HG03378 (cell line): ENCODE results near the gene RAMP2.
"Not testable (repeated sequence)": the region's sequence is repeated elsewhere in the genome, so short reads cannot be mapped to it uniquely, and the experiment has no call there.

Source experiments
- ATAC-seq: cut with Tn5 transposase; IDR thresholded peaks from one replicate; pipeline ENCODE4 v1.9.1; 2021; ENCODE audit warnings: mild to moderate bottlenecking, moderate library complexity; ENCODE audit not compliant: unreplicated experiment

RAMP2 gene

GRCh38 chr17:42768006-42768405, 7.0 kb downstream of the RAMP2 start:
- ATAC-seq = not testable (repeated sequence)

GRCh38 chr17:42769964-42770363, 8.9 kb downstream of the RAMP2 start:
- not testable (repeated sequence) for ATAC-seq

DNA sequence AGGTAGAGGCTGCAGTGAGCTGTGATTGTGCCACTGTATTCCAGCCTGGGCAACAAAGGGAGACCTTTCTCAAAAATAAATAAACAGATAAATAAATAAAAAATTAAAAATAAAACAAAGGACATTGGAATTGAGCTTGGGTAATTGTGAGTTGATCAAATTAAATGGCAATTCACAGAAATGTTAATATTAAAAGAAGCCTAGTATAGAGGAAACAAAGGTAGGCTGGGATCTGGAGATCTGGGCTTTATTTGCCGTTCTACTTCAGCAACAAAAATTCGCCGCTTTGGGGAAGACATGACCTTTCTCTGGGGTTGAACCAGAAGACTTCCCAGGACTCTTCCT, 11.9 kb downstream of the RAMP2 start:
- no peak for ATAC-seq

GRCh38 chr17:42773290-42774035, 12.4 kb downstream of the RAMP2 start, which contains the start of gene VPS25:
Gene VPS25, plus strand, starts transcription at chr17:42773449. Its CDS starts 27 bp downstream, at chr17:42773476.
- ATAC-seq = no peak

- no peak for ATAC-seq
Observed at GRCh38 chr17:42774066-42774745, 13.2 kb downstream of the RAMP2 start.

DNA sequence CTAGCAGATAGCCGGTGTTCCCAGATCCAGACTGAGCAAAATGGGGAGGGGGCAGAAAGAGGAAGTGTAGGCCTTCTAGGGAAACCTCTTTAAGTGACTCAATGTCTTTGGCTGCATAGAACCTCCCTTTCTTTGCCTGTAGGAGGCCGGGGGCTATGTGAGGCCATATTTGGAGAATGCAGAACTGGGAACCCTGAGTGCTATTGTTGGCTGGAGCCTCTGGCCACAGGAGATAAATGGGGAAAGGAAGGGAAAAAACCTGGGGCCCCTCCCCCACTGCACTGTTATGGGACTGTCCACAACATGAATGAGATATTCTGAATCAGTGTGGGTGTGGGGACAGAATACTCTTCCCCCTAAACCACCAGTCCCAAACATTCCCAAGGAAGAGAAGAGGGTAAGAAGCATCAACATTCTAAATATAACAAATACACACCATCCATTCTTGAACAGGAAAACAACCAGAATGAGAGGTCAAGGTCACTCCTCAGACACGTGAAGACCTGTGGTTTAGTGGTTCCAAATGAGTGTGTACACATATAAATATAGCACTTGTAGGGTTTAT, 14.6 kb downstream of the RAMP2 start:
- no peak for ATAC-seq

DNA sequence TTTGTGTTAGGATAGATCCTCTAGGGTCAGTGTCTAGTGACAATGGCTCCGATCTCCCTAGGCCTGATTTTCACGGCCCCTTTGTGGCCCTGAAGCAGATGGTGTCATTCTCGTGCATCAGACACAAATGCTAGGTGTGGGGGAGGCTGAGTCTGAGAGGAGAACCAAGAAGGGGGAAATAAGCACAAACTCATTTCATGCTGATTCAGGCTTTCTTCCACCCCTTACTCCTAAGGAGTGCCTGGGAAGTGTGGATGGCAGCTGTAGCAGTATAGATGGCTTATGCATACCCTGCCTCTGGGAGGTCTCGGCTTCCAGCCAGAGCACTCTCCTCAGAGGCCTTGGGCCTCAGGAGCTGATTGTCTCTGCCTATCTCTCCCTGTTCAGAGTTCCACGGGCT, 17.5 kb downstream of the RAMP2 start:
- no peak for ATAC-seq

DNA sequence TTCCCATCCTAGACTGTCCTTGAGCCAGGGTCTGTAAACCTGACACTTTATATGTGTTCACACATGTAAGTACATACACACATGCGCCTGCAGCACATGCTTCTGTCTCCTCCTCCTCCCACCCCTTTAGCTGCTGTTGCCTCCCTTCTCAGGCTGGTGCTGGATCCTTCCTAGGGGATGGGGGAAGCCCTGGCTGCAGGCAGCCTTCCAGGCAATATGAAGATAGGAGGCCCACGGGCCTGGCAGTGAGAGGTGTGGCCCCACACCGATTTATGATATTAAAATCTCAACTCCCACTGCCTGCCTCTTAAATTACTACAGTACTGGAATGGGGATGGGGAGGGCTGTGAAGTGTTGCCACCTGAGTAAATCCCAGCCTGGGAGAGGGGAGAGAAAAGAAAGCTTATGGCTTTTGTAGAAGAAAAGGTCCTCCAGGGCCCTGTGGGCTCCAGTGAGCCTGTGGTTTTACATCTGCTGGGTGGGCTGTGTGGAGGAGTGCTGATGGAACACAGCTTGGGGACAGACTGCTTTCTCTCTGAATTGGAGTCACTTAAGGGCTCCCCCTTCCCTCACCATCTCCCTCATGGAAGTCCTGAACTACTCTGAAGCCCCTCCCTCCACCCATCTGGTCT, 18.4 kb downstream of the RAMP2 start:
- ATAC-seq = no peak

GRCh38 chr17:42779936-42780850, 19.2 kb downstream of the RAMP2 start, which contains the start of gene WNK4:
Gene WNK4, plus strand, starts transcription at chr17:42780610. Its CDS starts 89 bp downstream, at chr17:42780699.
- no peak for ATAC-seq

GRCh38 chr17:42780851-42781638, 20.0 kb downstream of the RAMP2 start:
- ATAC-seq = no peak

GRCh38 chr17:42781639-42782165, 20.7 kb downstream of the RAMP2 start:
- ATAC-seq = no peak

- no peak for ATAC-seq
Observed at GRCh38 chr17:42782166-42783061, 21.4 kb downstream of the RAMP2 start.

DNA sequence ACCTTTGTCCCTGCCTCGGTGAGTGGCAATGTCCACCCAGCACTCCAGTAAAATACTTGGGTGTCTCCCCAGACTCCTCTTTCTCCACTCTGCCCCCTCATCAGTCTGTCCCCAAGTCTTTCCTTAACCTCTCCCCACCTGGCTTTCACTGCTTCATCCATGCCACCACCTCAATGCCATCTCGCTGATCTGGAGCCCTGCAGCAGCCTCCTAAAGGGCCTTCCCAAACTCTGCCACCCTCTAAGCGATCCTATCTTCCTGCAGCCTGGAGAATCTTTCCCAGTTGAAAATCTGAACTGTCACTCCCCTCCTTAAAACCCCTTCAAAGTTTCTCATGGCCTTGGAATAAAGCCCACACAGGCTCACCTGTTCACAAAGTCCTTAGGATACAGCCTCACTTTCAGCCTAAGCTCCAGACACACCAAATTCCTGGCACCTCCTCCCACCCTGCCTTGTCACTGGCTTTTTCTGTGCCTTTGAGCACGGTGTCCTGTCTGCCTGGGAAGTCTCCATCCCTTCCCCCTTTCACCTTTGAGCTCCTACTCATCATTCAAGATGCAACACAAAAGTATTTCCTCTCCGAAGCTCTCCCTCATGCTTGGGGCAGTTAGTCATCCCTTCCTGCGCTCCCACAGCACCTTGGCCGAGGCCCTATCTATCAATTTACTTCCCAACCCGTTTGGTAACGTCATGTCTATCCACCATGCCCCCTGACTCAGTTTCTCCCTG, 22.2 kb downstream of the RAMP2 start:
- ATAC-seq = no peak

DNA sequence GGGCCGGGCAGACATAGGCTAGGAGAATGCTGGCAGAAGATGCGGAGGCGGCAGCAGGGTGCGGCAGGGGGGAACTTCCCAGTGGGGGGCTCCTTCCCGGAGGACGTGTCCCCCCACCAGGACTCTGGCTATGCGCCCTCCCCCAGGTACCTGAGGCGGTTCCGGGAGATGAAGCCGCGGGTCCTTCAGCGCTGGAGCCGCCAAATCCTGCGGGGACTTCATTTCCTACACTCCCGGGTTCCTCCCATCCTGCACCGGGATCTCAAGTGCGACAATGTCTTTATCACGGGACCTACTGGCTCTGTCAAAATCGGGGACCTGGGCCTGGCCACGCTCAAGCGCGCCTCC, 22.7 kb downstream of the RAMP2 start:
- no peak for ATAC-seq

- ATAC-seq = no peak
Observed at GRCh38 chr17:42784409-42784808, 23.4 kb downstream of the RAMP2 start.

GRCh38 chr17:42784811-42785592, 24.0 kb downstream of the RAMP2 start:
- ATAC-seq = no peak

DNA sequence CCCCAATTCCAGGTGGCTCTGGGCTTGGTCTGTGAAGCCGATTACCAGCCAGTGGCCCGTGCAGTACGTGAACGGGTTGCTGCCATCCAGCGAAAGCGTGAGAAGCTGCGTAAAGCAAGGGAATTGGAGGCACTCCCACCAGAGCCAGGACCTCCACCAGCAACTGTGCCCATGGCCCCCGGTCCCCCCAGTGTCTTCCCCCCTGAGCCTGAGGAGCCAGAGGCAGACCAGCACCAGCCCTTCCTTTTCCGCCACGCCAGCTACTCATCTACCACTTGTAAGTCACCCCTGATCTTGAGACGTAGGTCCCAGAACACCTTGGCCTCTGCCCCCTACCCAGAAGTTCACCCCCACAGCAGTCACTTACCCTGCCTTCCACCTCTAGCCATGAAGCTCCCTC, 26.2 kb downstream of the RAMP2 start:
- ATAC-seq = no peak
